GM23338 (cell line): Measurements from ENCODE around the gene MAPK8IP3. TPM values are rescaled to one million over a fixed set of nuclear protein-coding genes. Genes with fewer than 3 reads are reported as not detected.

Experiments used
- ATAC-seq: fragments of 200-7000 bp; cut with Tn5 transposase; 3 replicates; pipeline ENCODE4 v1.9.1; 2020
- DNase-seq: peaks from one replicate; pipeline ENCODE4 v3.0.0-alpha.2; 2015; ENCODE audit warnings: low spot score
- H2AFZ ChIP-seq: fragments of 200-600 bp; sonication (generic); 2 replicates; pipeline ENCODE4 v1.8.0; 2016; ENCODE audit warnings: antibody characterized with exemption, mild to moderate bottlenecking, moderate library complexity
- H3F3A ChIP-seq: fragments of 200-600 bp; sonication (generic); replicated peaks from 2 replicates; pipeline ENCODE4 v1.8.0; 2017; ENCODE audit warnings: antibody characterized with exemption, mixed run types, low read depth
- H3K27ac ChIP-seq: fragments of 200-600 bp; sonication (generic); 2 replicates; pipeline ENCODE4 v1.6.1; 2016; ENCODE audit warnings: low read depth
- H3K27me3 ChIP-seq: fragments of 200-600 bp; sonication (generic); 2 replicates; pipeline ENCODE4 v1.8.0; 2016; ENCODE audit warnings: mild to moderate bottlenecking, mixed run types, moderate library complexity; ENCODE audit not compliant: insufficient read depth
- H3K36me3 ChIP-seq: fragments of 200-600 bp; sonication (generic); 2 replicates; pipeline ENCODE4 v1.8.0; 2016; ENCODE audit warnings: mild to moderate bottlenecking; ENCODE audit not compliant: insufficient read depth
- H3K4me1 ChIP-seq: fragments of 200-600 bp; sonication (generic); 2 replicates; pipeline ENCODE4 v1.8.0; 2016; ENCODE audit warnings: mild to moderate bottlenecking, moderate library complexity; ENCODE audit not compliant: insufficient read depth
- H3K4me2 ChIP-seq: fragments of 200-600 bp; sonication (generic); 2 replicates; pipeline ENCODE4 v1.7.1; 2017; ENCODE audit warnings: mixed run types
- H3K4me3 ChIP-seq: fragments of 200-600 bp; sonication (generic); 2 replicates; pipeline ENCODE4 v1.6.1; 2016; ENCODE audit warnings: mixed run types
- H3K79me2 ChIP-seq: fragments of 200-600 bp; sonication (generic); replicated peaks from 2 replicates; pipeline ENCODE4 v1.8.0; 2017; ENCODE audit warnings: mild to moderate bottlenecking; ENCODE audit not compliant: insufficient read depth
- H3K9me2 ChIP-seq: fragments of 200-600 bp; sonication (generic); 2 replicates; pipeline ENCODE4 v1.8.0; 2017; ENCODE audit not compliant: insufficient read depth
- H4K20me1 ChIP-seq: fragments of 200-600 bp; sonication (generic); replicated peaks from 2 replicates; pipeline ENCODE4 v1.8.0; 2017; ENCODE audit warnings: mild to moderate bottlenecking; ENCODE audit not compliant: insufficient read depth
- H3K27ac Mint-ChIP-seq: 2 replicates; pipeline ENCODE4 v1.8.0; 2020; ENCODE audit warnings: inconsistent platforms, mild to moderate bottlenecking, moderate library complexity, mixed read lengths
- H3K27me3 Mint-ChIP-seq: 3 replicates; pipeline ENCODE4 v1.8.0; 2022; ENCODE audit warnings: low read depth, mild to moderate bottlenecking, moderate library complexity, mixed read lengths, inconsistent platforms; ENCODE audit not compliant: insufficient read depth, poor library complexity
- H3K36me3 Mint-ChIP-seq: 3 replicates; pipeline ENCODE4 v1.8.0; 2021; ENCODE audit warnings: low read depth, mild to moderate bottlenecking, inconsistent platforms, moderate library complexity, mixed read lengths
- H3K4me1 Mint-ChIP-seq: 3 replicates; pipeline ENCODE4 v1.8.0; 2020; ENCODE audit warnings: mild to moderate bottlenecking, inconsistent platforms, mixed read lengths
- H3K4me3 Mint-ChIP-seq: 3 replicates; pipeline ENCODE4 v1.8.0; 2021; ENCODE audit warnings: moderate library complexity, mild to moderate bottlenecking, inconsistent platforms, mixed read lengths
- H3K9me3 Mint-ChIP-seq: 3 replicates; pipeline ENCODE4 v1.8.0; 2020; ENCODE audit warnings: moderate library complexity, mild to moderate bottlenecking, inconsistent platforms, mixed read lengths
- CREB1 ChIP-seq: fragments of 250-450 bp; sonication (Bioruptor Pico); IDR thresholded peaks from 2 replicates; pipeline ENCODE4 v1.5.0; 2020; ENCODE audit warnings: low read depth, mild to moderate bottlenecking, moderate library complexity
- CTCF ChIP-seq, 2 experiments: fragments of 200-600 bp in 1 of 2; sonication (generic) in 1 of 2; conservative IDR thresholded peaks; 2 replicates each; pipeline versions ENCODE4 v1.5.1 to v1.6.1; 2016 to 2017; ENCODE audit warnings: antibody characterized with exemption in 2 of 2, low read depth in 2 of 2, mild to moderate bottlenecking in 2 of 2, moderate library complexity in 1 of 2
- ETS1 ChIP-seq: IDR thresholded peaks from 2 replicates; pipeline ENCODE4 v1.6.1; 2016; ENCODE audit warnings: antibody characterized with exemption
- EZH2phosphoT487 ChIP-seq: fragments of 200-600 bp; sonication (generic); IDR thresholded peaks from one replicate; pipeline ENCODE4 v1.8.1; 2018; ENCODE audit warnings: antibody characterized with exemption; ENCODE audit not compliant: unreplicated experiment
- POLR2AphosphoS5 ChIP-seq: IDR thresholded peaks from 2 replicates; pipeline ENCODE4 v1.6.1; 2016; ENCODE audit warnings: antibody characterized with exemption, low read depth
- REST ChIP-seq: IDR thresholded peaks from one replicate; pipeline ENCODE4 v1.6.1; 2018; ENCODE audit warnings: antibody characterized with exemption; ENCODE audit not compliant: unreplicated experiment
- ZNF331 ChIP-seq: fragments of 250-450 bp; sonication (Bioruptor Pico); IDR thresholded peaks from 2 replicates; pipeline ENCODE4 v1.5.0; 2020; ENCODE audit warnings: low read depth, mild to moderate bottlenecking, moderate library complexity
- ZNF462 ChIP-seq: fragments of 250-450 bp; sonication (Bioruptor Pico); IDR thresholded peaks from 2 replicates; pipeline ENCODE4 v1.5.0; 2020; ENCODE audit warnings: mild to moderate bottlenecking, moderate library complexity
- long read RNA-seq: library from polyadenylated mRNA; unstranded; transcript quantifications from one replicate; pipeline ENCODE4 v2.0.0, GENCODE V29; 2020; ENCODE audit not compliant: unreplicated experiment
- polyA plus RNA-seq: library from polyadenylated mRNA; unstranded; fragments of >200 nt; fragmentation: Nextera tagmentation; extraction: Ambion mirVana; gene quantifications from 2 replicates; pipeline ENCODE4 v1.2.1, GENCODE V29; 2016
- total RNA-seq: library from RNA; depleted of rRNA; stranded (reverse); fragments of >200 nt; shearing (Covaris generic); gene quantifications from 2 replicates; pipeline ENCODE4 v1.2.3, GENCODE V29; 2014; rRNA removed

The MAPK8IP3 gene
- total RNA-seq: 52.2 and 58.4 TPM in 2 replicates
- 10.7 and 11.3 TPM in 2 replicates for polyA plus RNA-seq
- long read RNA-seq, partial matches to known transcripts: 1 of 2 reads
- long read RNA-seq, other reads (novel, unspliced or antisense): 1 of 2 reads

- Mint-ChIP-seq H3K27ac (peak within 1 kb of the TSS; percentile 99), H3K27me3 (peaks cover 21% of the 10 kb centered on the region), H3K4me1 (peaks cover 20% of the 10 kb centered on the region), H3K9me3 (no peaks in the 10 kb centered on the region), H3K36me3 (peaks cover 26% of the 10 kb centered on the region), H3K4me3 (peak within 1 kb of the TSS; percentile 96)
- peaks cover 30% of the 10 kb centered on the region for H4K20me1 ChIP-seq
- no peaks in the 10 kb centered on the region for H3K36me3 ChIP-seq
- peak within 1 kb of the TSS; percentile 94 for H3K27ac ChIP-seq
- no peaks in the 10 kb centered on the region for H3K9me2 ChIP-seq
- H3K4me2 ChIP-seq: peak within 1 kb of the TSS; percentile 92
- H3K4me1 ChIP-seq: peaks cover 14% of the 10 kb centered on the region
- TF ChIP-seq CREB1 (CRISPR knock-in tag) (peak; percentile 99), ZNF462 (CRISPR knock-in tag) (no peak), EZH2phosphoT487 (no peak), ZNF331 (no peak), CTCF (conservative IDR thresholded peaks at IDR 0.05; ENCODE audit: low read depth in 2 of 2) (peak; percentile 65 to 80), ETS1 (no peak), REST (no peak), POLR2AphosphoS5 (peak; percentile 93)
- H3K79me2 ChIP-seq: peaks cover 40% of the 10 kb centered on the region
- peak; percentile 81 for ATAC-seq
- peaks cover 29% of the 10 kb centered on the region for H3F3A ChIP-seq
- peak; percentile 88 for DNase-seq
- H3K27me3 ChIP-seq: no peaks in the 10 kb centered on the region
- H3K4me3 ChIP-seq: peak within 1 kb of the TSS; percentile 90
- H2AFZ ChIP-seq: peak within 1 kb of the TSS; percentile 85
Observed at GRCh38 chr16:1705688-1706385, at the start of gene MAPK8IP3. Gene MAPK8IP3, plus strand, starts transcription at chr16:1706195. Its CDS starts 145 bp downstream, at chr16:1706340.
